Esophagus muscularis mucosa (tissue), 4 donors: ENCODE results near the gene C15orf62. TPM values are rescaled to one million over a fixed set of nuclear protein-coding genes. Genes with fewer than 3 reads are reported as not detected.
A peak's percentile ranks its signal among the peaks of the same experiment; 100 is the strongest.

Experiments used
- DNase-seq: peaks from one replicate; pipeline ENCODE4 v3.0.0-alpha.2; 2017; ENCODE audit errors: extremely low spot score
- H3K27ac ChIP-seq, 4 donors: fragments of 200-600 bp; sonication (generic); replicated peaks in 1 of 4; 1 replicate in 3 of 4; 2 replicates in 1 of 4; pipeline ENCODE4 v1.5.1; 2016 to 2019; ENCODE audit warnings: mild to moderate bottlenecking in 1 of 4
- H3K27me3 ChIP-seq, 4 donors: fragments of 200-600 bp; sonication (generic); one replicate each; pipeline versions ENCODE4 v1.5.1 to v1.6.0; 2016 to 2019
- H3K36me3 ChIP-seq, 4 donors: fragments of 200-600 bp; sonication (generic); one replicate each; pipeline ENCODE4 v1.5.1; 2016 to 2019
- H3K4me1 ChIP-seq, 4 donors: fragments of 200-600 bp; sonication (generic); one replicate each; pipeline ENCODE4 v1.5.1; 2016 to 2019
- H3K4me3 ChIP-seq, 4 donors: fragments of 200-600 bp; sonication (generic); 1 replicate in 2 of 4; 2 replicates in 2 of 4; pipeline ENCODE4 v1.5.1; 2016 to 2019; ENCODE audit warnings: mild to moderate bottlenecking in 4 of 4, moderate library complexity in 1 of 4
- H3K9me3 ChIP-seq, 4 donors: fragments of 200-600 bp; sonication (generic); 1 replicate in 3 of 4; 2 replicates in 1 of 4; pipeline ENCODE4 v1.5.1; 2016 to 2019
- CTCF ChIP-seq, 3 experiments: fragments of 200-600 bp in 2 of 3; fragments of 450-650 bp in 1 of 3; sonication (generic) in 2 of 3; IDR thresholded peaks; one replicate each; pipeline ENCODE4 v1.5.1; 2017 to 2019; ENCODE audit warnings: antibody characterized with exemption in 3 of 3, mild to moderate bottlenecking in 2 of 3, moderate library complexity in 1 of 3
- EP300 ChIP-seq: sonication (generic); formaldehyde crosslinking; IDR thresholded peaks from one replicate; pipeline ENCODE4 v1.6.1; 2017; ENCODE audit warnings: antibody characterized with exemption
- POLR2A ChIP-seq: fragments of 450-650 bp; IDR thresholded peaks from one replicate; pipeline ENCODE4 v1.6.1; 2017; ENCODE audit warnings: antibody characterized with exemption, moderate library complexity, mild to moderate bottlenecking, low read depth
- POLR2AphosphoS5 ChIP-seq, 2 donors: sonication (generic); formaldehyde crosslinking; IDR thresholded peaks; one replicate each; pipeline ENCODE4 v1.6.1; 2017; ENCODE audit warnings: antibody characterized with exemption in 2 of 2
- WGBS: methylation state at CpG from one replicate; pipeline ENCODE4 v1.1.5; 2018; 5-methylcytosine and 5-hydroxymethylcytosine counted together
- intact Hi-C: fragments of 100-400 bp; cut with DNase I; formaldehyde crosslinking; loops from one replicate; pipeline ENCODE4 v1.15.1; 2023
- total RNA-seq, 4 donors: library from RNA; depleted of rRNA; stranded (reverse); fragments of >200 nt; gene quantifications; one replicate each; pipeline versions ENCODE4 v1.1.0 to v1.2.1, GENCODE V29; 2016

C15orf62 gene
- total RNA-seq, 4 donors from 2014 or later, result under 0.01 to 1.1 (median 0.57) TPM; not detected in 1

DNA sequence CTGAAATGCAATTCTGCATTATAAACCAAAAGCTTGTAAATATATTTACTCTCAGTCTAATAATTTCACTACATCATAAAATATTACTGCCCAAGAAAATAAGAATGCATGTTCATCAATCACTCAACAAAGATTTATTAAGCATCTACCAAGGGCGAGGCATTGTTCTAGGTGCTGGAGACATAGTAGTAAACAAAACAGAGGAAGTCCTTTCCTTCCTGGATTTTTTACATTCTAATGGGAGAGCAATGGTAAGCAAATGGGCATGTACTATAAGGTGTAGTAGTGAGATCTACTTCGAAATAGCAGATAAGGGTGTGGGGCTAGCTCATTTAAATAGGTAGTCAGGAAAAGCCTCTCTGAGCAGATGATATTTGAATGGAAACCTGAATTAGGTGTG lies 26.3 kb downstream of the C15orf62 start:
- H3K27ac ChIP-seq, result no peak overlapping the region
- H3K4me1 ChIP-seq, result peaks cover 0 to 23% (median 13%) of the 10 kb centered on the region in 4 donors
- H3K4me3 ChIP-seq, result no peak overlapping the region
- TF ChIP-seq EP300, result no peak
- H3K36me3 ChIP-seq, result peaks cover 0 to 28% (median 13%) of the 10 kb centered on the region in 4 donors
- H3K27me3 ChIP-seq, result no peaks in the 10 kb centered on the region
- WGBS, result 70% methylated on average over 2 of the region's 2 CpGs
- intact Hi-C loops, result no loop called here
- no peak for DNase-seq
- no peaks in the 10 kb centered on the region for H3K9me3 ChIP-seq

- Histone ChIP-seq H3K36me3 (peaks cover 0 to 28% (median 8%) of the 10 kb centered on the region in 4 donors), H3K4me1 (peaks cover 0 to 23% (median 13%) of the 10 kb centered on the region in 4 donors), H3K4me3 (no peak overlapping the region), H3K27me3 (no peaks in the 10 kb centered on the region), H3K27ac (no peak overlapping the region), H3K9me3 (no peaks in the 10 kb centered on the region)
- WGBS, result 91% methylated on average over 5 of the region's 5 CpGs
- TF ChIP-seq POLR2A, result no peak
- intact Hi-C loops, result no loop called here
- no peak for DNase-seq
Measured at GRCh38 chr15:40796512-40796911, 26.7 kb downstream of the C15orf62 start.

GRCh38 chr15:40799523-40799922 lies 29.7 kb downstream of the C15orf62 start:
- no peak for TF ChIP-seq POLR2AphosphoS5 (IDR thresholded peaks at IDR 0.05)
- TF ChIP-seq CTCF (IDR thresholded peaks at IDR 0.05), result no peak
- no peak for TF ChIP-seq EP300
- no peak for TF ChIP-seq POLR2A
- WGBS, result 89% methylated on average over 3 of the region's 3 CpGs
- no peak overlapping the region for H3K4me3 ChIP-seq

DNA sequence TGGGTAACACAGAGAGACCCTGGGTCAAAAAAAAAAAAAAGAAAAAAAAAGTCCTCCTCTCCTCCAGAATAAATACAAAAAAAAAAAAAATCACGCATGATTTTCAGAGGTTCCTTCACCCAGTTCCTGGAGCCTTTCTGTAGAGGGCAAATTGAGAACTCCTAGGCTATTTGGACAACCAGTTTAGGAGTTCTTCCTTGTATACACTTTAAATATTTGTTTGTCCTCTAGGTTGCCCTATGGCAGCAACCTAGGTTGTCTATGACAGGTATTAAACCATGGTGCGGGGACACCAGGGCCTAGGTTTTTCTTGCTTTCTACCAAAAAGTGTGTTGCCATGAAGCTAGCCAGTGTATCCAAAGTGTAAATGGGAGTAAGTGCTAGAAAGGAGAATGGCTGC lies 33.3 kb downstream of the C15orf62 start:
- DNase-seq, result no peak
- Histone ChIP-seq H3K27ac (no peak overlapping the region), H3K4me1 (peaks cover 19 to 38% (median 21%) of the 10 kb centered on the region in 4 donors), H3K9me3 (no peaks in the 10 kb centered on the region), H3K27me3 (no peaks in the 10 kb centered on the region), H3K36me3 (peaks cover 0 to 32% (median 5%) of the 10 kb centered on the region in 4 donors), H3K4me3 (no peak overlapping the region)
- TF ChIP-seq POLR2A, result no peak
- 87% methylated on average over 2 of the region's 2 CpGs for WGBS
- intact Hi-C loops, result no loop called here

More at GRCh38 chr15:40799523-40799922, 29.7 kb downstream of the C15orf62 start:
- H3K27me3 ChIP-seq, result no peaks in the 10 kb centered on the region
- intact Hi-C loops, result no loop called here
- no peaks in the 10 kb centered on the region for H3K9me3 ChIP-seq
- H3K36me3 ChIP-seq, result peaks cover 0 to 32% (median 5%) of the 10 kb centered on the region in 4 donors
- no peak for DNase-seq
- H3K4me1 ChIP-seq, result peaks cover 4 to 26% (median 13%) of the 10 kb centered on the region in 4 donors
- no peak overlapping the region for H3K27ac ChIP-seq

DNA sequence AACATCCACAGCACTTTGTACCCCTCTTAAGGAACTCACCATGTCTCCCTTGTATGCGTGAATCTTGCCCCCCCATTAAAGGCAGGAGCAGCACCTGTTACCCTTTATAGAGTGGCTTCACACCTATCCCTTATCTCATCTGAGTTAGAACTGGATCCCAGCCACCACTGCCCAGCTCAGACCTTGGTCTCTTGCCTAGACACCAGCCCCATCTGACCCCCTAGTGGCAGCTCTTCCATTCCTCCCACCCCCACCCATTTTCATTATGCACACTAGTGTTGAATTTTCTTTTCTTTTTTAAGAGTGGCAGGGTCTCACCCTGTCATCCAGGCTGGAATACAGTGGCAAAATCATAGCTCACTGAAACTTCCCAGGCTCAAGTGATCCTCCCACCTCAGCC lies 33.9 kb downstream of the C15orf62 start:
- no peak for TF ChIP-seq POLR2AphosphoS5 (IDR thresholded peaks at IDR 0.05)
- no peak for TF ChIP-seq POLR2A
- TF ChIP-seq CTCF (IDR thresholded peaks at IDR 0.05), result no peak
- no peak for TF ChIP-seq EP300
- peaks cover 0 to 27% (median 5%) of the 10 kb centered on the region in 4 donors for H3K36me3 ChIP-seq
- H3K4me1 ChIP-seq, result peaks cover 25 to 44% (median 27%) of the 10 kb centered on the region in 4 donors
- H3K4me3 ChIP-seq, result no peak overlapping the region
- intact Hi-C loops, result no loop called here
- H3K9me3 ChIP-seq, result no peaks in the 10 kb centered on the region
- H3K27me3 ChIP-seq, result no peaks in the 10 kb centered on the region
- 95% methylated on average over 1 of the region's 1 CpG for WGBS
- H3K27ac ChIP-seq, result no peak overlapping the region
- no peak for DNase-seq

GRCh38 chr15:40806672-40807027 lies 36.9 kb downstream of the C15orf62 start:
- no peak for TF ChIP-seq POLR2AphosphoS5 (IDR thresholded peaks at IDR 0.05)
- no peak for TF ChIP-seq CTCF (IDR thresholded peaks at IDR 0.05)
- TF ChIP-seq EP300, result no peak
- no peak for TF ChIP-seq POLR2A
- no peaks in the 10 kb centered on the region for H3K27me3 ChIP-seq
- peak overlapping the region; percentile 95 to 97 (median 96) for H3K27ac ChIP-seq
- H3K4me3 ChIP-seq, result peak overlapping the region; percentile 87 to 99 (median 93)
- intact Hi-C loops, result loop anchor here (2.0 kb wide), 1 partner anchor 52 kb away; the partner anchor contains the start of gene RMDN3
- H3K4me1 ChIP-seq, result peaks cover 25 to 49% (median 30%) of the 10 kb centered on the region in 4 donors
- H3K9me3 ChIP-seq, result no peaks in the 10 kb centered on the region
- H3K36me3 ChIP-seq, result peaks cover 7 to 34% (median 25%) of the 10 kb centered on the region in 4 donors
- DNase-seq, result no peak
- WGBS, result 0% methylated on average over 2 of the region's 2 CpGs
